HG02973 (cell line): ENCODE data around the gene ASPA.
"Not testable (repeated sequence)": the region's sequence is repeated elsewhere in the genome, so short reads cannot be mapped to it uniquely, and the experiment has no call there.

ENCODE experiments used
- ATAC-seq: cut with Tn5 transposase; IDR thresholded peaks from one replicate; pipeline ENCODE4 v1.9.1; 2021; ENCODE audit warnings: moderate library complexity; ENCODE audit not compliant: unreplicated experiment

ASPA gene

GRCh38 chr17:3475812-3476610, at the start of gene ASPA:
Gene ASPA, plus strand, starts transcription at chr17:3475997. Its CDS starts 163 bp downstream, at chr17:3476160.
- no peak for ATAC-seq

DNA sequence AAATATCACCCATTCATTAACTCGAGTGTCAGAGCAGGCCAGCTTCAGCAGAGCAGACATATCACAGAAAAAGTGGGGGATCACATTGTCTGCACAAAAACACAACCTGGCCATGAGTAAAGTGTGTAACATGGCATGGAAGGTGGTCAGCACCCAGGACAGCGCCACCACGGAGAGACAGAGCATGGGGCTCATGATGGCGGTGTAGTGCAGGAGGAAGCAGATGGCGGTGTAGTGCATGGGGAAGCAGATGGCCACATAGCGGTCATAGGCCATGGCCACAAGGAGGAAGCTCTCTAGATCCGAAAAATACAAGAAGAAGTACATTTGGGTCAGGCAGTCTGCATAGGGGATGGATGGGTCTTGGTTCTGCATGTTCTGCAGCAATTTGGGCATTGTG, 42.6 kb upstream of the ASPA start:
- ATAC-seq = not testable (repeated sequence)

DNA sequence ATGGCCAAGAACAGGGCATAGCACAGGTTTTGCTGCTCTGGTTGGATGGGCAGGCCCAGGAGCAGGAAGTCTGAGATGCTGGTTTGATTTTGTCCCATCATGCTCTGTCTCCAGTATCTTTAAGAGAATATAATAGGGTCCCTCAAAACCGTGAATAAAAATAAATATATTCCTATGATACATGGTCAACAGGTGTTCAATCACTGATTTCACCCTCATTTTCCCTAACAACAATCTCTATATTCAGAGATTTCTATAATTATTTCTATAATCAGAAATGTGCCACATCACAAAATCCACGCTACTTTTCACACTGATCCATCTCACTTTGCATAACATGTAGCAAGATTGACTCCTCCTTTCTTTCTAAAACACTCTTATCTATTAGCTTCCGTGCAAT, 42.1 kb upstream of the ASPA start, which contains the start of gene OR1E2:
TSS of gene OR1E2 (minus strand) at position 101 of the 400 bp plus-strand sequence. CDS start at position 101, 0 bp downstream.
- ATAC-seq = no peak

- no peak for ATAC-seq
Observed at GRCh38 chr17:3438368-3438767, 37.4 kb upstream of the ASPA start.

- no peak for ATAC-seq
Observed at GRCh38 chr17:3440451-3440850, 35.3 kb upstream of the ASPA start.

DNA sequence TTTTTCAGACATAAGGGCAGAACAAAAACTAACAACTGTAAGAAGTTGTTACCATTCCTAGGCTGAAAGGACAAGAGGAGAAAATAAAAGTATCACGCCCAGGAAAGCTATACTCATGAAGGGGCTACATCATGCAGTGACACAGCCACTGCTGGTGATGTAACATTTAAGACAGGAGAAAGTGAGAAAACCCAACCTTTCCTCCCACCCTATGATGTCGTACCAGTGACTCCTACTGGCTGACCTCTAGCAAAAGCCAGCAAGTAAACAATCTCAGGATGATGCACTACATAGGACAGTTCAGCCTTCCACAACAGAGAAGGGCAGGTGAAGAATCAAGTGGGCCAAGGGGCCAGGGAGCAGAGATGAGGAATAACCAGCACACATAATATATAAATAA, 28.2 kb upstream of the ASPA start:
- ATAC-seq = no peak

DNA sequence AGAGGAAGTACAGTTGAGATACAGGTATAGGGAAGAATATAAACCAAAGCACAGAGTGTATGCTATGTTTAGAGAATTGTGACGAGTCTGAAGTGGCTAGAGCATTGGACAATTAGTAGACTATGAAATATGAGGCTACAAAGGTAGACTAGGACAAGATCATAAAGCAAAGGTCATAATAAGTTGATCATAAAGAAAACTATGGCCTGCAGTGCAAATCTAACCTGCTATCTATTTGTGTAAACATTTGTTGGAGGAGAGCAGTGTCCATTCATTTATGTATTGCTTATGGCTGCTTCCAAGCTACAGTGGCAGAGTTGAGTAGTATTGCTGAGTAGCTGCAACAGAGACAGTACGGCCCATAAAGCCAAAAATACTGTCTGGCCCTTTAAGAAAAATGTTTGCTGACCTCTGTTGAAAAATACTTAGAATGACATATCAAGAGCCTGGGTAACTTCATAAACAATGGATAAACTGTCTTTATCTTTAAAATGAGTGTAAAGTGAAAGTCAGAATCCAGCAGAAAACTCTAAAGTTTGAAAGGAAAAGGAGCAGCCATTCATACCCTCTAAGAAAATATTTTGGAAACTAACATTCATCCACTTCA, 27.6 kb upstream of the ASPA start:
- ATAC-seq = no peak

GRCh38 chr17:3466355-3466754, 9.4 kb upstream of the ASPA start:
- ATAC-seq = not testable (repeated sequence)

DNA sequence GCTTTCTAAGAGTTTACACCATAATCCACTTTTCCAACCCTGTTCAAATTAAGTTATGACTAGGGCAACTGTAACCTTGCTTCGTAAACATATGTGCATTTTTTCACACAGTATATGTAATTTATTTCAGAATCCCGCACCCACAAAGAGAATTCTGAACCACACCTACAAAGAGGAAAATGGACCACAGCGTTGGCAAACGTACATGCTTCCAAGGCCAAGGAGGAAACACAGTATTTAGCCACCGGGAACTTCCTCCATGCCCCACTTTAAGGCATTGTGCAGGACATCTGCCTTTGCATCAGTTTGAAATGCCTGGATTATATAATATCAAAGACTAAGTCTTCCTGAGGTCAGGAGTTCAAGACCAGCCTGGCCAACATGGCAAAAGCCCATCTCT, 6.3 kb upstream of the ASPA start:
- no peak for ATAC-seq

- no peak for ATAC-seq
Observed at GRCh38 chr17:3471599-3471998, 4.2 kb upstream of the ASPA start, which contains the start of gene SPATA22. Gene SPATA22, minus strand, starts transcription at chr17:3471819. Its CDS starts 2,494 bp downstream, at chr17:3469325.

GRCh38 chr17:3472137-3472536, 3.7 kb upstream of the ASPA start:
- ATAC-seq = no peak

DNA sequence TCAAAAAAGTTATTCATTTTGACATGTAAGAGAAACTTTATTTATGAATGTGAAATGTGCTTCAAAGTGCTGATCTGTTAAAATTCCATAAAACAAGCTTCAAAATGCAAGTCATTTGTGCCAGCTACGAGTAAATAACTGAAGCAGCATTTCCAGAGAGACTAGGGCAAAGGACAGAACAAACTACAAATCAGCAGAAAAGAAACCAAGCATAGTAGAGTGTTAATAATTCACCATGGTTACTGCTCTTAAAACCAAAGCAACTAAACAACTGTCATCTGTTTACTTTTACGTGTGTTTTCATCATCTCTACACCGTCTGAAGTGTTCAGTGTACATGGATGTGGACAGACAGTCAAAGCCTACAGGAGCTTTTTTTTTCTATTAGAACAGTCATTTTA, 1.6 kb upstream of the ASPA start:
- no peak for ATAC-seq

GRCh38 chr17:3475251-3475685, 529 bp upstream of the ASPA start:
- ATAC-seq = no peak

DNA sequence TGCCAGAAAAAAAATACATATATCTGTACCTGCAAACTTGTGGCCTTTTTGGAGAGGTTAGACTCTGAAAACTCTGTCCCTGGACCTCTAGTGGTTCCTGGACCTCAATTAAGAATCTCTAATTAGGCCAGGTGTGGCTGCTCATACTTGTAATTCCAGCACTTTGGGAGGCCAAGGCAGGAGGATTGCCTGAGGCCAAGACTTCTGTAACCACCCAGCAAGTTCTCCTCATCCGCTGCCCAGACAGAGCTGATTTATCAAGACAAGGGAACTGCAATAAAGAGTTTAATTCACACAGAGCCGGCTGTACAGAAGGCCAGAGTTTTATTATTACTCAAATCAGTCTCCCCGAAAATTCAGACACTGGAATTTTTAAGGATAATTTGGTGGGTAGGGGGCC, 4.2 kb downstream of the ASPA start:
- ATAC-seq = no peak

DNA sequence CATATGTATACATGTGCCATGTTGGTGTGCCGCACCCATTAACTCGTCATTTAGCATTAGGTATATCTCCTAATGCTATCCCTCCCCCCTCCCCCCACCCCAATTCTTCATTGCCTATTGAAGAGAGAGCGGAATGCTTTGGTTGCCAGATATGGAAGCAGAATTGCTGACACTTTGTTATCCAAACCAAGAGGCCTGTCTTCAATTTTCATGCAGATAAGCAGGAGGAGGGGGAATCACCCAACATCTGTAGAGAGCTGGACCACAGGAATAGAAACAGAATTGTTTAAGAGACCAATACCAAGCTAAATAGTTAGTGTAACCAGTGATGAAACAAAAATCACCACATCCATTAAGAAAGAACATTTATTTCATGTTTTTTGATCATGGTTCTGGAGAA, 7.1 kb downstream of the ASPA start:
- ATAC-seq = no peak

GRCh38 chr17:3485481-3486068, 9.8 kb downstream of the ASPA start:
- ATAC-seq = no peak

- no peak for ATAC-seq
Observed at GRCh38 chr17:3497101-3497500, 21.3 kb downstream of the ASPA start.

DNA sequence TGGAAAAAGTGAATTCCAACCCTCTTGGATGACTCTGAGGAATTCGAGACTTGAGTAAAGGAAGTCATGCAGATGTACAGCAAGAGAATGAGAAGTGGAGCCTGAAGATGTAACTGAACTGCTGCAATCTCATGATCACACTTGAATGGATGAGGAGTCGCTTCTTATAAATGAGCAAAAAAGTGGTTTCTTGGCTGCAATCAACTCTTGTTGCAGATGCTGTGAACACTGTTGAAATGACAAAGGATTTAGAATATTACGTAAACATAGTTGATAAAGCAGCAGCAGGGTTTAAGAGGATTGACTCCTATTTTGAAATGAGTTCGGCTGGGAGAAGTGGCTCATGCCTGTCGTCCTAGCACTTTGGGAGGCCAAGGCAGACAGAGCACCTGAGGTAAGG, 25.5 kb downstream of the ASPA start:
- no peak for ATAC-seq

- no peak for ATAC-seq
Observed at GRCh38 chr17:3502466-3502865, 26.7 kb downstream of the ASPA start.

DNA sequence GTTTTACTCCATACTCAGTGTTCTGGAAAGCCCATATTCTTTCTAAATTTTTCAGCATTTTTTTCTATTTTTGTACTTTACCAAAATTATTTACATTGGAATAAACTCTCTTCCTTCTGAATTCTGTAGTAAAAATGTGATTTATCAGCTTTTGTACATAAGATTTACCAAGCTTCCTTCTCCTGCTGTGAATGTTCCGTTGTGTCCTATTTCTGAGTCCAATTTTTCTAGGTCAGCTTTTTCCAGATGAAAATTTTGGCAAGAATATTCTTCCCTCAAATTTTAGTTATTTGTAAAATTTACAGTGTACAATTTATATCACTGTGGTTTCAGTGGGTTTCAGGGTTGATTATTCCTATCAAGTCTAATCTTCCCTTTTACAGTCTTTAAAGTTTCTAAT, 27.5 kb downstream of the ASPA start:
- no peak for ATAC-seq

DNA sequence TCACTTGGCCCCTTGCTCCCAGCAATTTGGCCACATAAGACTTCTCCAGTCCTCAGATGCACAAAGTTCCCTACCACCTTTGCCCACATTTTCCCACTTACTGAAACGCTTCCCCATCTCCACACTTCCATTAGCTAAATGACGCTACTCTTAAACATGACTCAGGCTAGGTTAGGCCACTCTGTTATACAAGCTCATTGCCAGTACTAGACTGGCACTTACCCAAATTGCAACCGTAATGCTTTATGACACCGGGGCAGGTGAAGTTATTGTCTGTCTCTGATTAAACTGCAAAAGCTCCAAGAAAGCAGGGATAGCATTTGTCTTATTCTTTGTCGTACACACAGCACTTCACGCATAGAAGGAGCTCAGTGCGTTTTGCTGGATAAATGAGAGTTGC, 29.2 kb downstream of the ASPA start:
- no peak for ATAC-seq

DNA sequence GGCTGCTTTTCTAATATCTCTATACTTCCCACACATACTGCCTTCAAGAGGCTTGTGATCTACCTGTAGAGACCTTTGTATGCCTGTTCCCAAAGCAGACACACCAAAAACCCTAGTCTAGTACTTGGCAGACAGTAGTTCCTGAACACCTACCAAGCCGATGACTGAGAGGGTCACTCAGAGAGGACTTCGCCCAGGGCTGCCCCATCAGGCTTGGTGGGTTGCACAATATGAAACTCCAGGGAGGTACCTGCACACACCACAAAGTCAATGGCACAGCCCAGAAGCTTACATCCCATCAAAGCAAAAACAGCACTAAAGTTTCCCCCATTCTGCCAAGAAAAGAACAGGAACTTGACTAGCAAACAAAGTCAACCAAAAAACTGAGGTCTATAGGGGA, 30.3 kb downstream of the ASPA start:
- no peak for ATAC-seq
